ENCODE results near the gene RHOBTB3.

RHOBTB3 gene

GRCh38 chr5:95781101-95781583 is 50.0 kb downstream of the RHOBTB3 start:
- Histone ChIP-seq H3K9me3 (no peaks in the 10 kb centered on the region), H3K27me3 (no peaks in the 10 kb centered on the region), H3K36me3 (peaks cover 30% of the 10 kb centered on the region), H3K4me3 (no peak overlapping the region), H3K4me2 (no peak overlapping the region), H3K4me1 (peaks cover 9% of the 10 kb centered on the region; the same call in 1 of the 2 replicates), H3K27ac (no peak overlapping the region), H3K9ac (no peak overlapping the region), H4K20me1 (no peaks in the 10 kb centered on the region)
- no peak for TF ChIP-seq Cebpa-rat (IDR thresholded peaks at IDR 0.05)

GRCh38 chr5:95782181-95782580 is 51.0 kb downstream of the RHOBTB3 start:
- Histone ChIP-seq H3K27ac (no peak overlapping the region), H3K9me3 (no peaks in the 10 kb centered on the region), H3K4me1 (peaks cover 9% of the 10 kb centered on the region; the same call in 1 of the 2 replicates), H3K9ac (no peak overlapping the region), H3K36me3 (peaks cover 35% of the 10 kb centered on the region), H3K4me3 (no peak overlapping the region), H3K27me3 (no peaks in the 10 kb centered on the region), H4K20me1 (no peaks in the 10 kb centered on the region), H3K4me2 (no peak overlapping the region)
- no peak for TF ChIP-seq Cebpa-rat (IDR thresholded peaks at IDR 0.05)

- Histone ChIP-seq H3K27ac (no peak overlapping the region), H4K20me1 (no peaks in the 10 kb centered on the region), H3K36me3 (peaks cover 44% of the 10 kb centered on the region), H3K4me2 (no peak overlapping the region), H3K4me1 (peaks cover 9% of the 10 kb centered on the region; the same call in 1 of the 2 replicates), H3K4me3 (no peak overlapping the region), H3K9ac (no peak overlapping the region), H3K9me3 (no peaks in the 10 kb centered on the region), H3K27me3 (no peaks in the 10 kb centered on the region)
- no peak for TF ChIP-seq Cebpa-rat (IDR thresholded peaks at IDR 0.05)
These were observed 52.5 kb downstream of the RHOBTB3 start for GRCh38 chr5:95783661-95784060.

GRCh38 chr5:95784514-95785302 is 53.6 kb downstream of the RHOBTB3 start:
- Histone ChIP-seq H3K27ac (no peak overlapping the region), H3K4me3 (no peak overlapping the region), H3K36me3 (peaks cover 48% of the 10 kb centered on the region), H4K20me1 (no peaks in the 10 kb centered on the region), H3K9me3 (no peaks in the 10 kb centered on the region), H3K4me2 (no peak overlapping the region), H3K9ac (no peak overlapping the region), H3K27me3 (no peaks in the 10 kb centered on the region), H3K4me1 (peaks cover 2% of the 10 kb centered on the region; the same call in 1 of the 2 replicates)
- TF ChIP-seq Cebpa-rat (IDR thresholded peaks at IDR 0.05), result no peak

GRCh38 chr5:95786821-95787418 is 55.8 kb downstream of the RHOBTB3 start:
- H3K4me1 ChIP-seq, result no peaks in the 10 kb centered on the region
- no peak overlapping the region for H3K4me3 ChIP-seq
- peaks cover 61% of the 10 kb centered on the region for H3K36me3 ChIP-seq
- H3K27me3 ChIP-seq, result no peaks in the 10 kb centered on the region
- H3K27ac ChIP-seq, result no peak overlapping the region
- no peaks in the 10 kb centered on the region for H4K20me1 ChIP-seq
- no peak overlapping the region for H3K4me2 ChIP-seq
- no peaks in the 10 kb centered on the region for H3K9me3 ChIP-seq
- H3K9ac ChIP-seq, result no peak overlapping the region
- no peak for TF ChIP-seq Cebpa-rat (IDR thresholded peaks at IDR 0.05)

- no peak overlapping the region for H3K9ac ChIP-seq
- no peak overlapping the region for H3K27ac ChIP-seq
- H3K4me1 ChIP-seq, result no peaks in the 10 kb centered on the region
- no peaks in the 10 kb centered on the region for H3K27me3 ChIP-seq
- no peak for TF ChIP-seq Cebpa-rat (IDR thresholded peaks at IDR 0.05)
- H3K4me3 ChIP-seq, result no peak overlapping the region
- no peaks in the 10 kb centered on the region for H4K20me1 ChIP-seq
- H3K9me3 ChIP-seq, result no peaks in the 10 kb centered on the region
- peaks cover 71% of the 10 kb centered on the region for H3K36me3 ChIP-seq
- no peak overlapping the region for H3K4me2 ChIP-seq
These were observed 57.4 kb downstream of the RHOBTB3 start for GRCh38 chr5:95788493-95788892.

GRCh38 chr5:95791751-95792150 is 60.6 kb downstream of the RHOBTB3 start:
- no peak overlapping the region for H3K27ac ChIP-seq
- H3K4me2 ChIP-seq, result no peak overlapping the region
- no peaks in the 10 kb centered on the region for H3K4me1 ChIP-seq
- no peak overlapping the region for H3K9ac ChIP-seq
- H4K20me1 ChIP-seq, result no peaks in the 10 kb centered on the region
- H3K27me3 ChIP-seq, result no peaks in the 10 kb centered on the region
- no peak overlapping the region for H3K4me3 ChIP-seq
- H3K36me3 ChIP-seq, result peaks cover 70% of the 10 kb centered on the region
- no peaks in the 10 kb centered on the region for H3K9me3 ChIP-seq
- no peak for TF ChIP-seq Cebpa-rat (IDR thresholded peaks at IDR 0.05)

- Histone ChIP-seq H3K4me1 (no peaks in the 10 kb centered on the region), H3K9ac (no peak overlapping the region), H4K20me1 (no peaks in the 10 kb centered on the region), H3K27me3 (no peaks in the 10 kb centered on the region), H3K36me3 (peaks cover 67% of the 10 kb centered on the region), H3K27ac (no peak overlapping the region), H3K4me3 (no peak overlapping the region), H3K9me3 (no peaks in the 10 kb centered on the region; the same call in 1 of the 2 replicates), H3K4me2 (no peak overlapping the region)
- TF ChIP-seq Cebpa-rat (IDR thresholded peaks at IDR 0.05), result no peak
These were observed 63.0 kb downstream of the RHOBTB3 start for GRCh38 chr5:95794070-95794516.

GRCh38 chr5:95797301-95797700 is 66.2 kb downstream of the RHOBTB3 start:
- no peaks in the 10 kb centered on the region for H4K20me1 ChIP-seq
- H3K27ac ChIP-seq, result no peak overlapping the region
- no peak for TF ChIP-seq Cebpa-rat (IDR thresholded peaks at IDR 0.05)
- H3K4me2 ChIP-seq, result no peak overlapping the region
- H3K4me3 ChIP-seq, result no peak overlapping the region
- H3K9me3 ChIP-seq, result peaks cover 6% of the 10 kb centered on the region
- no peak overlapping the region for H3K9ac ChIP-seq
- H3K36me3 ChIP-seq, result peaks cover 46% of the 10 kb centered on the region
- no peaks in the 10 kb centered on the region for H3K27me3 ChIP-seq
- H3K4me1 ChIP-seq, result peaks cover 12% of the 10 kb centered on the region

GRCh38 chr5:95798048-95798447 is 66.9 kb downstream of the RHOBTB3 start:
- H3K9ac ChIP-seq, result no peak overlapping the region
- no peak overlapping the region for H3K4me3 ChIP-seq
- no peaks in the 10 kb centered on the region for H4K20me1 ChIP-seq
- peaks cover 6% of the 10 kb centered on the region for H3K9me3 ChIP-seq
- H3K4me1 ChIP-seq, result peaks cover 12% of the 10 kb centered on the region
- no peak overlapping the region for H3K27ac ChIP-seq
- peak; percentile 27; the same call in 1 of the 2 replicates for TF ChIP-seq Cebpa-rat (IDR thresholded peaks at IDR 0.05)
- peaks cover 45% of the 10 kb centered on the region for H3K36me3 ChIP-seq
- no peak overlapping the region for H3K4me2 ChIP-seq
- no peaks in the 10 kb centered on the region for H3K27me3 ChIP-seq
